DND-41 (cell line): Measurements from ENCODE around the gene DSCAML1.

Experiments used
- ATAC-seq: fragments of 200-7000 bp; cut with Tn5 transposase; 3 replicates; pipeline ENCODE4 v1.9.1; 2021; ENCODE audit warnings: low read depth; ENCODE audit not compliant: insufficient read depth
- DNase-seq: peaks from one replicate; pipeline ENCODE4 v3.0.0-alpha.2; 2020
- H2AFZ ChIP-seq: 2 replicates; pipeline ENCODE4 v1.6.0; 2012; ENCODE audit warnings: low read depth, low read length
- H3K27ac ChIP-seq: 2 replicates; pipeline ENCODE4 v1.5.1; 2012; ENCODE audit warnings: low read length, inconsistent platforms
- H3K27me3 ChIP-seq: fragments of 200-600 bp; sonication (generic); 2 replicates; pipeline ENCODE4 v1.6.0; 2012; ENCODE audit warnings: low read length, mild to moderate bottlenecking, inconsistent platforms; ENCODE audit not compliant: insufficient read depth, poor library complexity
- H3K36me3 ChIP-seq: 2 replicates; pipeline ENCODE4 v1.5.1; 2012; ENCODE audit warnings: low read length, inconsistent platforms; ENCODE audit not compliant: insufficient read depth
- H3K4me1 ChIP-seq: 2 replicates; pipeline ENCODE4 v1.5.1; 2012; ENCODE audit warnings: mild to moderate bottlenecking, low read length; ENCODE audit not compliant: insufficient read depth
- H3K4me2 ChIP-seq: 2 replicates; pipeline ENCODE4 v1.6.0; 2012; ENCODE audit warnings: mild to moderate bottlenecking, moderate library complexity, low read length, inconsistent platforms; ENCODE audit not compliant: insufficient read depth
- H3K4me3 ChIP-seq, 2 experiments: fragments of 200-600 bp in 1 of 2; shearing (Covaris generic) in 1 of 2; 2 replicates each; pipeline ENCODE4 v1.5.1; 2012 to 2016; ENCODE audit warnings: inconsistent platforms in 2 of 2, low read length in 2 of 2, mild to moderate bottlenecking in 2 of 2, low read depth in 1 of 2, moderate library complexity in 1 of 2
- H3K79me2 ChIP-seq: 2 replicates; pipeline ENCODE4 v1.6.0; 2012; ENCODE audit warnings: low read length, inconsistent platforms; ENCODE audit not compliant: insufficient read depth
- H3K9ac ChIP-seq: 2 replicates; pipeline ENCODE4 v1.6.0; 2012; ENCODE audit warnings: low read depth, mild to moderate bottlenecking, inconsistent platforms, low read length, moderate library complexity
- H3K9me3 ChIP-seq: 2 replicates; pipeline ENCODE4 v1.5.1; 2012; ENCODE audit warnings: low read length, moderate library complexity, mild to moderate bottlenecking, inconsistent platforms; ENCODE audit not compliant: insufficient read depth, severe bottlenecking
- H4K20me1 ChIP-seq: 2 replicates; pipeline ENCODE4 v1.6.0; 2012; ENCODE audit warnings: low read length; ENCODE audit not compliant: insufficient read depth
- CTCF ChIP-seq: IDR thresholded peaks from 2 replicates; pipeline ENCODE4 v1.5.1; 2012; ENCODE audit warnings: borderline replicate concordance, low read length, moderate library complexity, mild to moderate bottlenecking; ENCODE audit not compliant: poor library complexity, severe bottlenecking; ENCODE audit errors: extremely low read depth
- EZH2 ChIP-seq: IDR thresholded peaks from 3 replicates; pipeline ENCODE4 v1.6.1; 2012; ENCODE audit warnings: borderline replicate concordance, low read depth, mild to moderate bottlenecking, moderate library complexity, low read length, inconsistent platforms; ENCODE audit not compliant: severe bottlenecking

Gene DSCAML1

GRCh38 chr11:117705866-117706265, 91.2 kb downstream of the DSCAML1 start:
- Histone ChIP-seq H3K4me2 (no peak overlapping the region), H3K36me3 (no peaks in the 10 kb centered on the region), H3K4me3 (no peak overlapping the region), H3K79me2 (no peaks in the 10 kb centered on the region), H3K9me3 (no peaks in the 10 kb centered on the region), H3K27ac (no peak overlapping the region), H4K20me1 (peaks cover 12% of the 10 kb centered on the region), H3K9ac (no peak overlapping the region), H2AFZ (no peak overlapping the region), H3K4me1 (peaks cover 17% of the 10 kb centered on the region), H3K27me3 (no peaks in the 10 kb centered on the region)
- DNase-seq (no peak), ATAC-seq (no peak)
- TF ChIP-seq CTCF = no peak
- TF ChIP-seq EZH2 = no peak

GRCh38 chr11:117704395-117705100, 92.5 kb downstream of the DSCAML1 start:
- no peak overlapping the region for H3K9ac ChIP-seq
- TF ChIP-seq CTCF (no peak), EZH2 (no peak)
- H4K20me1 ChIP-seq = peaks cover 14% of the 10 kb centered on the region
- peaks cover 17% of the 10 kb centered on the region for H3K4me1 ChIP-seq
- H3K27me3 ChIP-seq = no peaks in the 10 kb centered on the region
- DNase-seq (no peak), ATAC-seq (no peak)
- H3K79me2 ChIP-seq = no peaks in the 10 kb centered on the region
- no peak overlapping the region for H3K4me2 ChIP-seq
- no peak overlapping the region for H3K27ac ChIP-seq
- H3K4me3 ChIP-seq = no peak overlapping the region
- H3K36me3 ChIP-seq = no peaks in the 10 kb centered on the region
- H2AFZ ChIP-seq = no peak overlapping the region
- no peaks in the 10 kb centered on the region for H3K9me3 ChIP-seq

GRCh38 chr11:117702946-117703598, 93.9 kb downstream of the DSCAML1 start:
- no peak overlapping the region for H3K4me2 ChIP-seq
- H2AFZ ChIP-seq = no peak overlapping the region
- no peaks in the 10 kb centered on the region for H3K79me2 ChIP-seq
- peaks cover 17% of the 10 kb centered on the region for H3K4me1 ChIP-seq
- TF ChIP-seq CTCF (no peak), EZH2 (no peak)
- no peaks in the 10 kb centered on the region for H3K36me3 ChIP-seq
- DNase-seq = no peak
- H3K9ac ChIP-seq = no peak overlapping the region
- H3K27me3 ChIP-seq = no peaks in the 10 kb centered on the region
- H3K27ac ChIP-seq = no peak overlapping the region
- no peak for ATAC-seq
- H3K9me3 ChIP-seq = no peaks in the 10 kb centered on the region
- H3K4me3 ChIP-seq = no peak overlapping the region
- H4K20me1 ChIP-seq = peaks cover 17% of the 10 kb centered on the region
